ENCODE measurements around the gene ZNF732. TPM values are rescaled to one million over a fixed set of nuclear protein-coding genes. Genes with fewer than 3 reads are reported as not detected.

ZNF732 gene
- total and polyA plus RNA-seq, 2 experiments from 2014 or later = 6.0 to 49.2 TPM

GRCh38 chr4:314296-314903, 9.1 kb upstream of the ZNF732 start:
- Mint-ChIP-seq H3K4me3 (no peak overlapping the region), H3K27me3 (ENCODE audit: insufficient read depth, low read depth, poor library complexity) (peaks cover 4% of the 10 kb centered on the region), H3K4me1 (no peaks in the 10 kb centered on the region; the same call in 2 of the 3 replicates), H3K9me3 (peaks cover 66% of the 10 kb centered on the region), H3K36me3 (ENCODE audit: low read depth) (peaks cover 13% of the 10 kb centered on the region; the same call in 1 of the 3 replicates), H3K27ac (no peak overlapping the region)
- Histone ChIP-seq H2AFZ (no peak overlapping the region), H3F3A (replicated peaks; ENCODE audit: low read depth) (no peaks in the 10 kb centered on the region), H3K27me3 (ENCODE audit: insufficient read depth) (no peaks in the 10 kb centered on the region), H3K79me2 (replicated peaks; ENCODE audit: insufficient read depth) (no peaks in the 10 kb centered on the region), H3K4me3 (no peak overlapping the region), H4K20me1 (replicated peaks; ENCODE audit: insufficient read depth) (no peaks in the 10 kb centered on the region), H3K4me2 (no peak overlapping the region), H3K27ac (ENCODE audit: low read depth) (no peak overlapping the region), H3K9me2 (ENCODE audit: insufficient read depth) (no peaks in the 10 kb centered on the region), H3K36me3 (ENCODE audit: insufficient read depth) (no peaks in the 10 kb centered on the region), H3K4me1 (ENCODE audit: insufficient read depth) (no peaks in the 10 kb centered on the region)
- TF ChIP-seq CTCF (conservative IDR thresholded peaks at IDR 0.05; ENCODE audit: low read depth in 2 of 2) (peak; percentile 47 to 57), ETS1 (IDR thresholded peaks at IDR 0.05) (no peak)
- ATAC-seq (no peak), DNase-seq (ENCODE audit: low spot score) (peak; percentile 39)

GRCh38 chr4:309807-310206, 4.5 kb upstream of the ZNF732 start:
- no peak overlapping the region for H2AFZ ChIP-seq
- H3K36me3 ChIP-seq (ENCODE audit: insufficient read depth) = no peaks in the 10 kb centered on the region
- no peaks in the 10 kb centered on the region for H3K27me3 ChIP-seq (ENCODE audit: insufficient read depth)
- no peaks in the 10 kb centered on the region for H4K20me1 ChIP-seq (replicated peaks; ENCODE audit: insufficient read depth)
- ATAC-seq (no peak), DNase-seq (ENCODE audit: low spot score) (no peak)
- Mint-ChIP-seq H3K9me3 (peaks cover 22% of the 10 kb centered on the region), H3K27me3 (ENCODE audit: insufficient read depth, low read depth, poor library complexity) (peaks cover 5% of the 10 kb centered on the region), H3K27ac (no peak overlapping the region), H3K36me3 (ENCODE audit: low read depth) (peaks cover 4% of the 10 kb centered on the region; the same call in 1 of the 3 replicates), H3K4me1 (peaks cover 3% of the 10 kb centered on the region; the same call in 2 of the 3 replicates), H3K4me3 (no peak overlapping the region)
- no peak overlapping the region for H3K4me3 ChIP-seq
- H3K4me1 ChIP-seq (ENCODE audit: insufficient read depth) = no peaks in the 10 kb centered on the region
- peaks cover 4% of the 10 kb centered on the region for H3K79me2 ChIP-seq (replicated peaks; ENCODE audit: insufficient read depth)
- H3K4me2 ChIP-seq = no peak overlapping the region
- H3K27ac ChIP-seq (ENCODE audit: low read depth) = no peak overlapping the region
- H3K9me2 ChIP-seq (ENCODE audit: insufficient read depth) = no peaks in the 10 kb centered on the region
- no peaks in the 10 kb centered on the region for H3F3A ChIP-seq (replicated peaks; ENCODE audit: low read depth)
- no peak for TF ChIP-seq JUNB (IDR thresholded peaks at IDR 0.05; ENCODE audit: unreplicated experiment)
- TF ChIP-seq POLR2AphosphoS5 (IDR thresholded peaks at IDR 0.05; ENCODE audit: low read depth) = no peak
- no peak for TF ChIP-seq CTCF (conservative IDR thresholded peaks at IDR 0.05; ENCODE audit: low read depth in 2 of 2)
- TF ChIP-seq ETS1 (IDR thresholded peaks at IDR 0.05) = no peak
- TF ChIP-seq ZNF114 (CRISPR knock-in tag; IDR thresholded peaks at IDR 0.05) = no peak
- TF ChIP-seq CREB1 (CRISPR knock-in tag; IDR thresholded peaks at IDR 0.05; ENCODE audit: low read depth) = no peak
- TF ChIP-seq STAT1 (IDR thresholded peaks at IDR 0.05; ENCODE audit: unreplicated experiment) = no peak
- TF ChIP-seq REST (IDR thresholded peaks at IDR 0.05; ENCODE audit: unreplicated experiment) = no peak
- TF ChIP-seq EZH2 (IDR thresholded peaks at IDR 0.05; ENCODE audit: low read depth, unreplicated experiment) = no peak
- TF ChIP-seq EZH2phosphoT487 (IDR thresholded peaks at IDR 0.05; ENCODE audit: unreplicated experiment) = no peak
- TF ChIP-seq NANOG (IDR thresholded peaks at IDR 0.05; ENCODE audit: borderline replicate concordance) = no peak
- TF ChIP-seq ZNF331 (CRISPR knock-in tag; IDR thresholded peaks at IDR 0.05; ENCODE audit: low read depth) = no peak
